HG03521 (cell line): ENCODE results near the gene MYBPC1.
"Not testable (repeated sequence)": the region's sequence is repeated elsewhere in the genome, so short reads cannot be mapped to it uniquely, and the experiment has no call there.

Experiments
- ATAC-seq: cut with Tn5 transposase; IDR thresholded peaks from one replicate; pipeline ENCODE4 v1.9.1; 2021; ENCODE audit warnings: mild to moderate bottlenecking, moderate library complexity; ENCODE audit not compliant: unreplicated experiment

MYBPC1 gene

GRCh38 chr12:101720118-101720517 lies 125.3 kb downstream of the MYBPC1 start:
- ATAC-seq = no peak

- ATAC-seq = no peak
Measured at GRCh38 chr12:101722392-101722791, 127.6 kb downstream of the MYBPC1 start.

- no peak for ATAC-seq
Measured at GRCh38 chr12:101727098-101727497, 132.3 kb downstream of the MYBPC1 start.

GRCh38 chr12:101729842-101730241 lies 135.1 kb downstream of the MYBPC1 start:
- no peak for ATAC-seq

GRCh38 chr12:101732318-101732717 lies 137.5 kb downstream of the MYBPC1 start:
- ATAC-seq = no peak

- ATAC-seq = no peak
Measured at GRCh38 chr12:101733166-101733565, 138.4 kb downstream of the MYBPC1 start.

GRCh38 chr12:101734482-101734881 lies 139.7 kb downstream of the MYBPC1 start:
- not testable (repeated sequence) for ATAC-seq
